GM18519 (cell line): Measurements from ENCODE around the gene MAPK7.

Experiments
- ATAC-seq: cut with Tn5 transposase; IDR thresholded peaks from one replicate; pipeline ENCODE4 v1.9.1; 2021; ENCODE audit warnings: mild to moderate bottlenecking, moderate library complexity; ENCODE audit not compliant: unreplicated experiment, low FRiP score

The MAPK7 gene

DNA sequence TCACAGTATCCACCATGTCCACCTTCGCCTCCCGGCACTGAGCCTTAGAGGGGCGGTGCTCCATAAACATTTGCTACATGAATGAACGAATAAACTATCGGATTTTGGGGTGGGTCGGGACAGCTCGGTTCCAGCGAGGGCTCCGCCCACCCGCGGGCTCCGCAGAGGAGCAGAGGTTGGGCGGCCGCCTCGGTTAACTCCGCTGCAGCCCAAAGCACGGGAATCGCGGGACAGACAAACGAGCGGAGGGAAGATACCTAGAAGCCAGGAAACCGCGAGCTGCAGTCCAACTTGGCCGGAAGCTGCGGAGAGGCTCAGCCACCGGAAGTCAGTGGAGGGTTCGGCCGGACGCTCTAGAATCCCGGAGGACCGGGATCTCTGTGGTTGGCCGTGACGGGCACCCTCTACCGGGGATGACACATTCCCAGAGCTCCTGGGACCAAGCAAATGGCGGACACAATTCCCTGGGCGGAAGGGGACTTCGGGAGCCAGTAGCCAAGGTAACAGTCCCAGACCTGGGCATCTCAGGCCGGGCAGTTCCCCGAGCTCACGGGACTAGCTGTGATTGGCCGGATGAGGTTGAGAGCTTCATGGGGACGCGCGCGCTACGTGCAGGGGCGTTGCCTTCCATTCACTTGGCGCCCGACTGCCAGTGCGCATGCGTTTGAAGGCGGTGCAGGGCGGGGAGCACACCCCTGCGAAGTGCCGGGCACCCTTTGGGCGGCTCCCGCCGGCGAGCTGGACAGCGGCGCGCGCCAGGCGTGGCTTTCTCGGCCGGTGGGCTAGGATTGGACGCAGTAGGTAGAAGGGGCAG, 489 bp upstream of the MAPK7 start:
- ATAC-seq, result peak; percentile 89

DNA sequence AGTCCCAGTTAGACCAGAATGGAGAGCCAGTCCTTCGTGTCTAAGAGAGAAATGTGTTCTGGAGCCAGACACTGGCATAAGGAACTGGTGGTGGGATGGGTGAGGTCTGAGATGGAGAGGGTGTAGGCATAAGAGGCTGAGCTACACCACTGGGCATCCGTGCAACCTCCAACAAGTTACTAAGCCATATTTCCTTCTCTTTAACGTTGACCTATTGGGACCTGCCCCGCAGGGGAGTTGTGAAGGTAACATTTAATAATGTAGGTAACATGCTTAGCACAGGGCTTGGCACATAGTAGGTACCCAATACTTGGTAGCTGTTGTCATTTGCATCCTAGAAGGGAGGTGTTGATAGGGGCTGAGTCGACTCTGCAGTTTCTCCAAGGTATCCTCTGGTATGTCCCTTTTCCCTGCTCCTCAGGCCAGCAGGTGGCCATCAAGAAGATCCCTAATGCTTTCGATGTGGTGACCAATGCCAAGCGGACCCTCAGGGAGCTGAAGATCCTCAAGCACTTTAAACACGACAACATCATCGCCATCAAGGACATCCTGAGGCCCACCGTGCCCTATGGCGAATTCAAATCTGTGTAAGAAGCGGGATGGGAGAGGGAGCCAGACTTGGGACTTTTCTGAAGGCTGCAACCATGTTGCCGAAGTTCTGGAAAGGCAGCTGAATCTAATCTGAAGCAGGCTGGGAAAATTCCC, 1.2 kb downstream of the MAPK7 start:
- no peak for ATAC-seq

DNA sequence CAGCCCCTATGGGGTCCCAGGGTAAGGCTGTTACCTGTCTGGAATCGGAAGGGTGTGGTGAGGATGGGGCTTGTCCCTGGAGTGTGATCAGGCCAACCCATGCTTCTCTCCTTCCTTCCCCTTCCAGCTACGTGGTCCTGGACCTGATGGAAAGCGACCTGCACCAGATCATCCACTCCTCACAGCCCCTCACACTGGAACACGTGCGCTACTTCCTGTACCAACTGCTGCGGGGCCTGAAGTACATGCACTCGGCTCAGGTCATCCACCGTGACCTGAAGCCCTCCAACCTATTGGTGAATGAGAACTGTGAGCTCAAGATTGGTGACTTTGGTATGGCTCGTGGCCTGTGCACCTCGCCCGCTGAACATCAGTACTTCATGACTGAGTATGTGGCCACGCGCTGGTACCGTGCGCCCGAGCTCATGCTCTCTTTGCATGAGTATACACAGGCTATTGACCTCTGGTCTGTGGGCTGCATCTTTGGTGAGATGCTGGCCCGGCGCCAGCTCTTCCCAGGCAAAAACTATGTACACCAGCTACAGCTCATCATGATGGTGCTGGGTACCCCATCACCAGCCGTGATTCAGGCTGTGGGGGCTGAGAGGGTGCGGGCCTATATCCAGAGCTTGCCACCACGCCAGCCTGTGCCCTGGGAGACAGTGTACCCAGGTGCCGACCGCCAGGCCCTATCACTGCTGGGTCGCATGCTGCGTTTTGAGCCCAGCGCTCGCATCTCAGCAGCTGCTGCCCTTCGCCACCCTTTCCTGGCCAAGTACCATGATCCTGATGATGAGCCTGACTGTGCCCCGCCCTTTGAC, 2.4 kb downstream of the MAPK7 start:
- no peak for ATAC-seq

DNA sequence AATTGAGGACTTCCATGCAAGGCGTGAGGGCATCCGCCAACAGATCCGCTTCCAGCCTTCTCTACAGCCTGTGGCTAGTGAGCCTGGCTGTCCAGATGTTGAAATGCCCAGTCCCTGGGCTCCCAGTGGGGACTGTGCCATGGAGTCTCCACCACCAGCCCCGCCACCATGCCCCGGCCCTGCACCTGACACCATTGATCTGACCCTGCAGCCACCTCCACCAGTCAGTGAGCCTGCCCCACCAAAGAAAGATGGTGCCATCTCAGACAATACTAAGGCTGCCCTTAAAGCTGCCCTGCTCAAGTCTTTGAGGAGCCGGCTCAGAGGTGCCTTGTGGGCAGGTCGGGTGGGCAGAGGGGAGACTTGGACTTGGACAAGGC, 3.1 kb downstream of the MAPK7 start:
- no peak for ATAC-seq

DNA sequence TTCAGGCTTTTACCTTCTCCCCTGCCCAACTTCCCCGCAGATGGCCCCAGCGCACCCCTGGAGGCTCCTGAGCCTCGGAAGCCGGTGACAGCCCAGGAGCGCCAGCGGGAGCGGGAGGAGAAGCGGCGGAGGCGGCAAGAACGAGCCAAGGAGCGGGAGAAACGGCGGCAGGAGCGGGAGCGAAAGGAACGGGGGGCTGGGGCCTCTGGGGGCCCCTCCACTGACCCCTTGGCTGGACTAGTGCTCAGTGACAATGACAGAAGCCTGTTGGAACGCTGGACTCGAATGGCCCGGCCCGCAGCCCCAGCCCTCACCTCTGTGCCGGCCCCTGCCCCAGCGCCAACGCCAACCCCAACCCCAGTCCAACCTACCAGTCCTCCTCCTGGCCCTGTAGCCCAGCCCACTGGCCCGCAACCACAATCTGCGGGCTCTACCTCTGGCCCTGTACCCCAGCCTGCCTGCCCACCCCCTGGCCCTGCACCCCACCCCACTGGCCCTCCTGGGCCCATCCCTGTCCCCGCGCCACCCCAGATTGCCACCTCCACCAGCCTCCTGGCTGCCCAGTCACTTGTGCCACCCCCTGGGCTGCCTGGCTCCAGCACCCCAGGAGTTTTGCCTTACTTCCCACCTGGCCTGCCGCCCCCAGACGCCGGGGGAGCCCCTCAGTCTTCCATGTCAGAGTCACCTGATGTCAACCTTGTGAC, 3.6 kb downstream of the MAPK7 start:
- ATAC-seq, result no peak

DNA sequence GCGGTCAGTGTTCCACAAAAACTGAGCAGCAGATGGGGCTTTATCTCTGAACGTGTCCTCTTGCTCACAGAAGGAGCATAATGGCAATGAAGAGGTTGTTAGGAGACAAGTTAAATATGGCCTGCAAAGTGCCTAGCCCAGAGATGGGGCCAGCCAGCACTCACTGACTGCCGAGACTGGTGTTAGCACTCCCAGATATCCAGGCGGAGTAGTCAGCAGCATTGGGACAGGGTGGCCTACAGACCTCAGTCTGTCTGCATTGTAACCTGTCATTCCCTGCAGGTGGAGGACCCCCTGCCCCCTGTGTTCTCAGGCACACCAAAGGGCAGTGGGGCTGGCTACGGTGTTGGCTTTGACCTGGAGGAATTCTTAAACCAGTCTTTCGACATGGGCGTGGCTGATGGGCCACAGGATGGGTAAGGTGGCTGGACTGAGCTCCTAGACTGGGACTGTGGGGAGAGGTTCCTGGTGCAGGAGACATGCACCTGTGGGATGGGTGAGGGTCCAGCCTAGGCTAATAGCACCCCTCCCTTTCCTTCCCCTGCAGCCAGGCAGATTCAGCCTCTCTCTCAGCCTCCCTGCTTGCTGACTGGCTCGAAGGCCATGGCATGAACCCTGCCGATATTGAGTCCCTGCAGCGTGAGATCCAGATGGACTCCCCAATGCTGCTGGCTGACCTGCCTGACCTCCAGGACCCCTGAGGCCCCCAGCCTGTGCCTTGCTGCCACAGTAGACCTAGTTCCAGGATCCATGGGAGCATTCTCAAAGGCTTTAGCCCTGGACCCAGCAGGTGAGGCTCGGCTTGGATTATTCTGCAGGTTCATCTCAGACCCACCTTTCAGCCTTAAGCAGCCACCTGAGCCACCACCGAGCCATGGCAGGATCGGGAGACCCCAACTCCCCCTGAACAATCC, 4.5 kb downstream of the MAPK7 start:
- no peak for ATAC-seq

DNA sequence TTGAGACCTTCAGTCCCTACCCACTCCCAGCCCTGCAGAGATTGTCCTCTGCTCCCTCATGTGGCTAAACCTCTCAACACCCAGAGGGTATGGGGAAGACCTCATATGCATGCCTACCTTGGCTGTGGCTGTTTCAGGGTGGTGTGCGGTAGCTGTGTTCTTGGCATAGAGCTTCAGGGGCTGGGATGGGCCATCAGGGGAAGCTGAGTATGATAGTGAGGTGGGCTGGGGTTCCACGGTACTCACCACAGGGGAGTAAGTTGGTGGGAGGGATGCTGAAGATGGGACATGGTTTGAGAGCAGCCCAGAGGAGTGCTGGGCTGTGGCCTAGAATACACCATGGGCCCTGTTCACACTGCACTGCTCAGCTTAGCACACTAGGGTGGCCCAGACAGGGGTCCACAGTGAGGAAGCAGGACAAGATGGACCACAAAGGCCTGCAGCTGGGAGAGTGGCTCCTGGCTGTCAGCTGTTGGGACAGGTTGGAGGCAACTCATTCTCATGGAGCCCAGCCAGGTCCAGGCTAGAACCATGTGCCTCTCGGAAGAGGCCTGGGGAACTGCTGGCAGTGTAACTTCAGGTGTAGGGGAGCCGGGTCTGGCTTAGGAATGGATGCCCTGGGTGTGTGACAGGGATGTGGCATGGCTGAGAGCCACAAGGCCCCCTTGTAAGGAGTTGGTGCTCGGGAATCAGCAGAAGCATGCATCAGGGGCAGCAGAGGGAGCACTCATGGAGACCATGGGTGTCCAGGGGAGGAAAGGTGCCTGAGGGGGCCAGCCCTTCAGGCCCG, 5.6 kb downstream of the MAPK7 start:
- ATAC-seq, result no peak

DNA sequence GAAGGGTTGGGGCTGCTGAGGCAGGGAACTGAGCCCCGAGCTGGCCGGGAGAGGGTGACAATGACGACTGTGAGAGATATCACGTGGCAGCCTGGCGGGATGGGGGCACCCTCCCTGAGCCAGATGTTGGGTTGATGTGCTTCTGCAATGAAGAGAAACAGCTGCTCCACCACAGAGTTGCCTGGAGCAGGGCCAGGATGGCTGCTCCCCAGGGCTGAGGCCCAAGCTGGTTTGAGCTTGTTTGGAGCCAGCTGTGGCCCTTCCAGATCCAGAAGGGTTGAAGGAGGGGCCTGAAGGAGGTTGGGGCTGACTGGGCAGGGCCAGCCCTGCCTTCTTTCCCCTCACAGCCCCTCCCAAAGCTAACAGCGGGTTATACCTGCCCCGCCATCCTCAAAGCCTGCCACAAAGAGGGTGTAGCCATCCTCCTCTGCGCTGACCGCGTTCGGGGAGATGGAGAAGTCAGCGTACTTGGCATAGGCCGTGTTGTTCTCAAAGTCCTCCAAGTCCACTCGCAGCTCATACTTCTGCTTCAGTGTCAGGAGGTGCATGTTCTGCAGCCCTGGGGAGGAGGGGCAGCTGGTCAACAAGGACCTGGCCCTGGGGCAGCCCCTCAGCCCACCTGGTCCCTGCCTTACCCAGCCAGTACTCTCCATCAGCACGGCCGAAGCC, 6.6 kb downstream of the MAPK7 start:
- no peak for ATAC-seq

DNA sequence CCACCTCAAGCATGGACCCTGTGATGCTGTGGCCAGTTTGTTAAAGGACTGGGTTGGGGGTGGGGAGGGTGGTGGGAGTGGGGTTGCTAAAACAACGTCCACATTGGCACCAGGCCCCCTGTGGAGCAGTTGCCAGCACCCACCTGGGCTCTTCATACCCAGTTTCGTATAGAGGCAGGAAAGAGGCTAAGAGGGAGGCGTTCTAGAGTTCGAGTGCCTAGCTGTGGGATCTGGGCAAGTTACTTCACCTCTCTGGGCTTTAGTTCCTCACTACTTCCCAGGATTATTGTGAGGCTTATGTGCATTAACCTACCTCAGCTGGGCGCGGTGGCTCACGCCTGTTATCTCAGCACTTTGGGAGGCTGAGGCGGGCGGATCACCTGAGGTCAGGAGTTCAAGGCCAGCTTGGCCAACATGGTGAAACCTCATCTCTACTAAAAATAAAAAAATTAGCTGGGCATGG, 7.3 kb downstream of the MAPK7 start:
- ATAC-seq, result no peak

DNA sequence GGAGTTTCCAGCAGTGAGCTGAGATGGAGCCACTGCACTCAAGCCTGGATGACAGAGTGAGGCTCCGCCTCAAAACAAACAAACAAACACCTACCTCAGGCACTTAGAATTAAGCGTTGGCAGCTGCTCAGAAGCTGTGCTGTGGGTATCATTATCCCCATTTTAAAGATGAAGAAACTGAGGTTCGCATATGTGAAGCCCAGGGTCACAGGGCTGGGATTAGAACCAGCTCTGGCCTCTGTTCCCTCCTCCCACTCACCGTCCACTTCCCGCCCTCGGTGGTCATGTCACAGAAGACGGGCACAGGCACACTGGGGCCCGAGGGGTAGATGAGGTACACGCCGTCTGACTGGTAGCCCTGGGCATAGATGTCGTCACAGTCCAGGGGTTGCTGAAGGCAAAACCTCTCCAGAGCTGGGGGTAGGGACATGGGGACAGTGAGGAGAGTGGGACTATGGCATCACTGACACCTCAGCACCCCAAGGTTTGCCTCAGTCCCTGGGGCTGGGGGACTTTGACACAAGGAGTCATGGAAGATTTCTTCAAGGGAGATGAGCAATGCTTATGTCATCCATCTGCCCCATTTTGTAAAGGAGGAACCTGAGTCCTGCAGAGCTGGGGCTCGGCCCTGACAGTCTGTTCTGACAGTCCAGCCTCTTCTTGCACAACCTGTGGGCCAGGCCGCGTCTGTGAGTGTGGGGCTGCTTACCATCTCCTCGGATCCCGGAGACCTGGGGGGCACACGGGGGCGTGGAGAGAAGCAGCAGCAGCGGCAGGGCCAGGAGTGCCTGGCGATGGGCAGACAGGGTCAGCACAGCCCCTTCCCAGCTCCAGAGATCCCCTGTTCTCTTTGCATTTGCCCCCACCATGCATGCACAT, 8.0 kb downstream of the MAPK7 start:
- ATAC-seq, result no peak

DNA sequence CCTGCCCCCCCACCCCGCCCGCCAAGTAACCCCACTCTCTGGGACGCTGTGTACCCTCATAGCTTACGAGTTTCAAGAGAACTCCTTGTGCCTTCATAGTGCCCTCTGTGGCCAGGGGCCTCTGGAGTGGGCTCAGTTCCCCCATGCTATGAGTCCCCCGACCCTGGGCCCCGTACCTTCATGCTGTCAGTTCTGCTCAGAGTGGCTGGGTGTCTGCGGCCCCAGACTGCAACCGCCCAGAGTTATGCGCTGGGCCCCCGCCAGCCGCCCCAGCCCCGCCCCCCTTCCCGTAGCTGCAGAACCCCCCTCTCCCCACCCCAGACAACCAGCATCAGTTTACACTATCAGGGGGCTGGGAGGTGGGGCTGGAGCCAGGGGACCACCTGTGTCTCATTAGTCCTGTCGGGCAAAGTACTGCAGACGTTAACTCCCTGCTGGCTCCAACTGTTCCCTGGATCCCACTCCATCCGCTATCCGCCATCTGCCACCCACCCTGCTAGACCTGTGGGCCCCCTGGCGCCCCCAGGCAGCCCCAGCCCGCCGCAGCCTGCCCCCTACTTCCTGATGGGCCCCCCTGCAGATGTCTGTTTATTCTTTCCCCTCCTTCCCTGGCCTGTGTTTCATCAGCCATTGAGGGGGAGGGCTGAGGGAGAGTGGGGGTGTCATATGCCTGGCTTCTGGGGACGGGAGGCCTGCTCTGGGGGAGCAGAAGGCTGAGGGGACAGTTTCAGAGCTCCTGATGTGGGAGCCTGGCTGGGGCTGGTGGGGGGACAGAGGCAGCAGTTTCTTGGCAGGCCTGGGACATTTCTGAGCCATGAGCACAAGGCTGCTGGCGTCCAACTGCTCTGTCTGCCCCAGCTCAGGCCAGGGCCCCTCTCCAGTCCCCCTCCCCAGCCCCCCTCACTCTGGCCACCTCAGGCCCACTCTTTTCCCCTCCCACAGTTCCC, 8.9 kb downstream of the MAPK7 start, which contains the start of gene MFAP4:
Gene MFAP4 (minus strand): TSS at position 217 of the 947 bp plus-strand sequence. CDS start 35 bp downstream, at position 182.
- ATAC-seq, result no peak

DNA sequence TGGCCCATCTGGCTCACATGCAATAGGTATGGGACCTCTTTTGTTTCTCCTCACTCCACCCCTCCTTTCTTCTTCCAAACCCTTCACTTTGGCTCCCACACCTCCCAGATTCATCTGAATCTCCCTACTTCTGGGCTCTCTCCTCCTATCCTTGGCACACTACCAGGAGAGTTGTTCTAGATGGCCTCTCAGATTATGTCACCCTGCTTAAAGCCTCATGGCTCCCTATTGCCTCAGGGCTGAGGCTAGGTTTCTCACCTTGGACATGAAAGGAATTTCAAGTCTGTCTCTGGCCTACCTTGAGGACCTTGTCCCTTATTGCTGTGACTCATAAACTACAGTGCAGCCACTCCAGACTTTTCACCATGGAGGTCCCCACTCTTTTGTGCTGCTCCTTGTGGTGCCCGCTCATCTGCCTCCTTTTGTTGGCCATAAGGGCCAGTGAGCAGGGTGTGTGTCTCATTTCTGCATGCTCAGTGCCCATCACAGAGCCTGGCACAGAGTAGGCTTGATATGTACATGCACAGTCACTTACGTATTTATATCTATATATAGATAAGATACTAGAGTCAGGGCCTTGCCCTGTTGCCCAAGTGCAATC, 9.7 kb downstream of the MAPK7 start:
- ATAC-seq, result no peak

DNA sequence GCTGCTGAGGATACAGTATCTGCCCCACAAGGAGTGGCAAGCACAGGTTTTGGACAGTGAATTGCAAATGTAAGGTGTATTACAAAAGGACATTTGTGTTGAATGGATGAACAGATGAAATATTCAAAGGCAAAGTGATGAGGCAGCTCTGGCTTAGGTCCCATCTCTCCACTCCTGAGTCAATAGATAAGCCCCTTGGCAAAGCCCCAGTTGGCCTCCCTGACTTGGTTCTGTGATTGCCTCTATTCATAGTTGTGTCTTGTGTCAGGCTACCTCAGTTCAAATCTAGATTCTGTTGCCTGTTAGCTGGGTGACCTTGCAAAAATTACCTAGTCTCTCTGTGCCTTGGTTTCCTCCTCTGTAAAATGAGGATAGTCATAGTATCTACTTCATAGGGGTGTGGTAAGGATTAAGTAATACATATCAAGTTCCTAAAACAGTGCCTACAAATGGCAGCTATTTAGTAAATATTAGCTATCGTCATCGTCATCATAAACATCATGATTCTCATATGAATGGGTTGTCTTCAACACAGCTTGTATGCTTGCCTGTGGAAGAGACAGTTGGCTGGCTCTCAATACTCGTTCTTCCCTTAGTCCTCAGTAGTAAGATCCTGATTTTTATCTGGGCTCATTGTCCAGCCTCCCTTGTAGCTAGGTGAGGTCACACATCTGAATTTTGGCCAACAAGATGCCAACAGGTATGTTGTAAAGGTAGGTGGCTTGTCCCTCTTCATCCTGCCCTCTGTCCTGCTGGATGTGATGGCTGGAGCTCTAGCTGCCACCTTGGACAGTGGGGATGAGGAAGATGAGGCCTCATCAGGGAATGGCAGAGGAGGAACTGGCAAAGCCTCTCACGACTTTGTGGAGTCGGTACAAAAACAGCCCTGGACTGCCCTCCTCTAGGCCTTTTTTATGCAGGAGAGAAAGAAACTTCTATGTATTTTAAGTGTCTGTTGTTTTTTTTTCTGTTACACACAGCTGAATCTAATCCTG, 10.8 kb downstream of the MAPK7 start:
- ATAC-seq, result no peak

DNA sequence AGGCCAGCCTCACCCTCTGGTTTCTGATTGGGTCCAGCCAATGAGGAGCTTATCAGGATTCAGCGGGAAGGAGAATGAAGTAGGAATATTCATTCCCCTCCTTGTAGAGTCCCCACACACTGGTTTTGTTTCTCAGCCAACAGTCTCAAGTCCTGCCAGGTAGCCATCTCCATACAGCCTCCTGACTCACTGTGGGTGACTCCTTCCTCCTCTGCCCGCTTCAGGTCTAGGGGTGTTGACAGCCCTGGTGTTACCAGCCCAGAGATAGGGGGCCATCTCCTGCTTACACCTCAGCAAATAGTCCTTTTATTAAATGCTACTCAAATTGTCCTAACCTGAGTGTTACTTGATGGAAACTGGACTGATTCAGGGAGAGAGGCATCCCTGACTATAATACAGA, 12.7 kb downstream of the MAPK7 start:
- no peak for ATAC-seq
